Activated CD8-positive, alpha-beta memory T cell treated with anti-CD3 and anti-CD28 coated beads for 48 hours (primary cell): Measurements from ENCODE around the gene TRMT44.
"Not testable (repeated sequence)": the region's sequence is repeated elsewhere in the genome, so short reads cannot be mapped to it uniquely, and the experiment has no call there.

ENCODE experiments used
- DNase-seq, 3 experiments: peaks; one replicate each; pipeline ENCODE4 v3.0.0-alpha.2; 2020; ENCODE audit warnings: low read depth in 2 of 3, low spot score in 2 of 3

The TRMT44 gene

DNA sequence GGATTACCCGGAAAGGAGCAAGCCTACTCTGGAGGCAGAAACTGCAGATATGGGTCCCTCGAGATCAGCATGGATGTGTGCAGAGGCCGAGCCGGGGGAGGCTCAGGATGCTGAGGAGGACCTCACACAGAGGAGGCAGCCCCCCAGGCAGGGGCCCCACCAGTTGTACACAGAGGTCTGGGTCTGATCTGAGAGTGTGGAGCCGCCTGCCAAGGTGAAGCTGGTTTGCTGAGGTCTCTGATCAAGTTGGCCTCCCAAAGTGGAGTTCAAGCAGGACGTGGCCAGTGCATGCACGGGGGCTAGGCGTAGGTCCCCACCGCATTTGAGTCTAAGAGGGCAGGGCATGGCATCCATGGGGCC is 35.1 kb upstream of the TRMT44 start:
- DNase-seq, result no peak

DNA sequence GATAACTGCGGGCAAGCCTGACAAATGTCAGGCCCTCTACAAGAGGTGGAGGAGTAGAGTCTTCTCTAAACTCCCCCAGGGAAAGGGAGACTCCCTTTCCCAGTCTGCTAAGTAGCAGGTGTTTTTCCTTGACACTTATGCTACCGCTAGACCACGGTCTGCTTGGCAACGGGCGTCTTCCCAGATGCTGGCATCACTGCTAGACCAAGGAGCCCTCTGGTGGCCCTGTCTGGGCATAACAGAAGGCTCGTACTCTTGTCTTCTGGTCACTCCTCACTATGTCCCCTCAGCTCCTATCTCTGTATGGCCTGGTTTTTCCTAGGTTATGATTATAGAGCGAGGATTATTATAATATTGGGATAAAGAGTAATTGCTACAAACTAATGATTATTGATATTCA is 33.7 kb upstream of the TRMT44 start:
- not testable (repeated sequence) for DNase-seq

DNA sequence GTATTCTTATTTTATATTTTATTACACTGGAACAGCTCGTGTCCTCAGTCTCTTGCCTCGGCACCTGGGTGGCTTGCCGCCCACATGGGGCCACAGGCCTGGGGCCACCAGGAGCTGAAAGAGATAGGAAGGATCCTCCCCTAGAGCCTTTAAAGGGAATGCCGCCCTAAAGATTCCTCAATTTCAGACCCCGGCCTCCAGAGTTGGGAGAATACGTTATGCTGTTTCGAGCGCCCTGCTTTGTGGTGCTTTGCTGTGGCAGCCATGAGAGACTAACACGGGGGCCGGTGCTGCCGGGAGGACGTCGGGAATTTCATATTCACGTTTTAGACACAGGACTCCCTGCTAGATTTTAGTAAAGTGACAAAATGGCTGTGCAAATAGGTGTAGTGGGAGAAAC is 33.3 kb upstream of the TRMT44 start:
- no peak for DNase-seq

DNA sequence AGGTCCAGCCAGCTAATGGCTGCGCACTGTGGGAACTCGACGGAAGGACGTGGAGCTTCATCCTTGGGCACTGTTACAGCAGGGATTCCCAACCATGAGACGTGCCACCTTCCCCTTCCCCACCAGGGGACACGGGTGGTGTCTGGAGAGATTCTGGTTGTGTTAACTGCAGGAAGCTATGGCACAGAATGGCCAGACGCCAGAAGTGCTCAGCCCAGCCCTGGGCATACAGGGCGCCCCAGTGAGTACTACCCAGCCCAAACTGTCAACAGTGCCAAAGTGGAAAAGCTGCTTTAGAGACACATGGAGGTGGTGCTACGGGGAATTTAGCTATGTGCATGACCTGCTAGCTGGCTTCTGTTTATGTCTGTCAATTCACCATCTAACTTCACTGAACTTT is 32.8 kb upstream of the TRMT44 start:
- DNase-seq, result no peak

DNA sequence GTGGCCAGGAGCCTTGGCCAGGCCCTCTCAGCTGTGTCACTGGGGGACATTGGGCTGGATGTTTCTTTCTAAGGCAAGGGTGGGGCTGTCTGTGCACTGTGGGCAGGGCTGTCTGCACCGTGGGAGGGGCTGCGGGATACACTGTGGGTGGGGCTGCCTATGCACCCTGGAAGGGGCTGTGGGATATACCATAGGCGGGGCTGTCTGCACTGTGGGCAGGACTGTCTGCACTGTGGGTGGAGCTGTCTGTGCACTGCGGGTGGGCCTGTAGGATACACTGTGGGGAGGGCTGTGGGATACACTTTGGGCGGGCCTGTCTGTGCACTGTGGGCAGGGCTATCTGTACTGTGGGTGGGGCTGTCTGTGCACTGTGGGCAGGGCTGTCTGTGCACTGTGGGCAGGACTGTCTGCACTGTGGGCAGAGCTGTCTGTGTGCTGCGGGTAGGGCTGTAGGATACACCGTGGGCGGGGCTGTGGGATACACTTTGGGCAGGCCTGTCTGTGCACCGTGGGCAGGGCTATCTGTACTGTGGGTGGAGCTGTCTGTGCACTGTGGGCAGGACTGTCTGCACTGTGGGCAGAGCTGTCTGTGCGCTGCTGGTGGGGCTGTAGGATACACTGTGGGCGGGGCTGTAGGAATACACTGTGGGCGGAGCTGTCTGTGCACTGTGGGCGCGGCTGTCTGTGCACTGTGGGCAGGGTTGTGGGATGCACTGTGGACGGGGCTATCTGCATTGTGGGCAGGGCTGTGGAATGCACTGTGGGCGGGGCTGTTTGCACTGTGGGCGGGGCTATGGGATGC is 31.1 kb upstream of the TRMT44 start:
- DNase-seq, result peak in 1 of 3 experiments; percentile 30

DNA sequence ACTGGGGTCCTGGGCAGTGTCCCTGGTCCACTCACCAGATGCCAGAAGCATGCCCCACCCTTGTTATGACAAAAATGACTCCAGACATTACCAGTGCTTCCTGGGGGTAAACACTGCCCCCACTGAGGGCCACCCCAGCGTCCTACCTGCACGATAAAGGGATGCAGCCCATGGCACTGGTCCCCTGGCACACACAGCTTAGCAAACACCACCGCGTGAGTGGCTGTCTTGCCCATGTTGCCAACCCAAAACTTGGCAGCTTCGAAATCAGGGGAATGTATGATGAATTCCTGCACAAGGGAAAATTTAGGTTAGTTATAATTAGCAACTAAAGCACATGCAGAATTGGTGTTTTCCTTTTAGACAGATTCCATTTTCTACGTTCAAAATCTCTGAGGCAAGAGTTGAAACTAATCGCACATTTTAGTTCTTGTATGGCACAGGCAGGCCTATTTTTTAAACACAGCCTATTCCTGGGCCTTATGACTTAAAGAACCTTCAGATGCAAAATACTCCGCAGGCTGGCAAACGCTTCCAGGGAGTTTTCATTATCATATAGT is 30.4 kb upstream of the TRMT44 start:
- no peak for DNase-seq

DNA sequence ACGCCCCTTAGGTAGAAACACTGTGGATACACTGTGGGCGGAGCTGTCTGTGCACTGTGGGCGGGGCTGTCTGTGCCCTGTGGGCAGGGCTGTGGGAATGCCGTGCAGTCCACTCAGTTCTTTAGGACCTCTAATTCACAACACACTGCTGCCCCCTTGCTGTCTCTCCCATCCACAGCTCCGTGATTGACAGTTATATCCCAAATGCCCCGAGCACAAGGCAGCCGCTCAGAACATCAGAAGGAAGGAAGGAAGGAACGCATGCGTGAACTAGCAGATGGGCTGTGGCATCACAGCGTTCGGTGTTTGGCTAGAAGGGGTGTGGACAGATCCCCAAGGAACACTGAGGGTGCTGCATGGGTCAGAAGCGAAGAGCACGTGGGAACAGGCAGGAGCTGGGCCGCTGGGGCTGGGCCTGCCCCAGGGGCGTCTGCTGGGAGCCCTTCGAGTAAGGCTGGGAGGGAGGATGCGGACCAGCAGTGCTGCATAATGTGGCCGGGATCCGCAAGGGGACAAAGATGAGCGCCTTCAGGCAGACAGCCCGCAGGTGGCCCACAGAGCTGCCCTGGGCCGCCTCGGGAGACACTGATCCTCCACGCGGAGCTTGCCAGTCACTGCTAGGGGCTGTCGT is 29.8 kb upstream of the TRMT44 start:
- no peak for DNase-seq

DNA sequence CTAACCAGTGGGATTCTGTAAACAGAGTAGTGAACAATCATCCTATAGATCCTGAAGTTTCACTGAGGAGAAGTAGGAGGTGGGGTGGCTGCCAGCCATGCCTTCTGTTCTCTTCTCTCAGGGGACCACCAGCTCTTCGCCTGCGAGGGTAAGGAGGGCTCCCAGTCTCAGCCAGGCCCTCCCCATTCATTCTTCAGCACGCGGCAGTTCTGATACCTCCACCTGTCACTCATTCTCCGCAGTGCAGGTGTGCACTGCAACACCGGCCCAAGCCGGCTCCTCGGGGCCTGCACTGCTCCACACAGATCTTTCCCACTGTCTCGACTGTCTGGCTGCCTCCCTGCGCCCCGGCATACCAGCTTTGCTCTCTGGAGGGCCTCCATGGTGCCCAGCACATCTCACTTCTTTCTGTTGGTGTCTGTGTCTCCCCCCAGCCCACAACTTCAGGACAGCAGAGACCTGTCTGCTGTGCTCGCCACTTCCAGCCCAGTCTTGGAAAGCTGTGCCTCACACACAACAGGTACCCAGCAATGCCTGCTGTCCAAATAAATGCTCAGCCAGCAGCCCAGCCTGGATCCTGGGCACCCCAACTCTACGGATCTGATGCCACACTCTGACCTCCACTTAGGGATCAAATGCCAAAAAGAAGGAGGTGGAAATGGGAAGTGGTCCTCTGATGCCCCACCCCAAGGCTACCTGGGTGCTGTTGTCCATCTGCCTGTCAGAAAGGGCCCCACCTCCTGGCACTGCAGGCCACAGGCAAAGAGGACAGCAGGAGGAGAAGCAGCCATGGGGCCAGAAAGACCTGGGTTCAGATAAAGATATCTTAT is 29.0 kb upstream of the TRMT44 start:
- DNase-seq, result no peak

DNA sequence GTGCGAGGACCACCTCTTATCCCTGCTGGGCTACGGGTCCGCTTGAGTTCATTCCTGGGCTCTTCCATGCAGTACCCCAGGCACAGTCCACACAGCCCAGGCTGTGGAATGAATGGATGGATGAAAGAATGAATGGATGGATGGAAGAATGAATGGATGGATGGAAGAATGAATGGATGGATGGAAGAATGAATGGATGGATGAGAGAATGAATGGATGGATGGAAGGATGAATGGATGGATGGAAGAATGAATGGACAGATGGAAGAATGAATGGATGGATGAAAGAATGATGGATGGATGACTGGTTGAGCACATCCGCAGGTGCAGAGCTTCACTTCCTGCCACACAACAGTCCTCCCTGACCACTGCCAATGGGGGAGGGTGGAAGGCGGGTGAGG is 28.3 kb upstream of the TRMT44 start:
- DNase-seq, result no peak

DNA sequence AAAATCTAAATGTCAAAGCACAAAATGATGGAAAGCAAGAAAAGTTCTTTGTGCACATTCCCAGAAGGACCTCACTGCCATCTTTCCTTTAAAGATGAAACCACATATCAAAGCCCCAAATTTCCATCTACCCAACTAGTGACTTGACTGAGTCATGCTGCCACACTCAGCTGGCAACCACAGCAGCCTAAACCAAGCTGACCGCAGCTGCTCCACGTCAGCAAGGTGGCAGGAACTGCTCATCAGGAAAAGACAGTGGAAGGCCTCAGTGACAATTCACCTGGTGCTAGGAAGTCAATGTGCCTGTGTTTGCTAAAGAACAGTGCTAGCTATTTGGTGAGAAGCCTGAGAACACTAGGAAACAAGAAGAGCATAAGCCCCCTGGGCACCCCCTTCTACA is 26.2 kb upstream of the TRMT44 start:
- no peak for DNase-seq

DNA sequence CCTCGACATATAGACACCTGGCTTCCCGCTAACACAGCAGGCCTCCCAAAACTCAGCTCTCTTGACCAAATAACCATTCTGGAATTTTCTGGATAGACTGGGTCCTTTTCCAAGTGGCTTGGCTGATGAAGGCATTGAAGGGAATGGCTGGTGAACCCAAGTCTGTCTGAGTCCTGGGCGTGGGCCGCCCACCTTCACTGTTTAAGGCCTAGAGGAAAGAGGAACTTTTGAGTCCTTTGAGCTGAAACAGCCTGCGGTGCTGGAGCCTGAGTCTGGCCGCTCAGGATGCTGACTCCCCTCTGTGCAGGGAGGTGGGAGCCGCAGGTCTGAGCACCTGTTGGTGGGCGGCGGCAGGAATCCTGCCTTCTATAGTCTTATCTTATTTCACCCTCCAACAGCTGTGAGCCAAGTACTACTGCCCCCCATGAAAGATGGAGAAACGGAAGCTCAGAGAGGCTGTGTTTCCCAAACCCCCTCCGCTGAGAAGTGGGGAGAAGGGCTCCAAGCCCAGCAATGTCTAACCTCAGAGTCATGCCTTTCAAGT is 23.4 kb upstream of the TRMT44 start:
- no peak for DNase-seq

DNA sequence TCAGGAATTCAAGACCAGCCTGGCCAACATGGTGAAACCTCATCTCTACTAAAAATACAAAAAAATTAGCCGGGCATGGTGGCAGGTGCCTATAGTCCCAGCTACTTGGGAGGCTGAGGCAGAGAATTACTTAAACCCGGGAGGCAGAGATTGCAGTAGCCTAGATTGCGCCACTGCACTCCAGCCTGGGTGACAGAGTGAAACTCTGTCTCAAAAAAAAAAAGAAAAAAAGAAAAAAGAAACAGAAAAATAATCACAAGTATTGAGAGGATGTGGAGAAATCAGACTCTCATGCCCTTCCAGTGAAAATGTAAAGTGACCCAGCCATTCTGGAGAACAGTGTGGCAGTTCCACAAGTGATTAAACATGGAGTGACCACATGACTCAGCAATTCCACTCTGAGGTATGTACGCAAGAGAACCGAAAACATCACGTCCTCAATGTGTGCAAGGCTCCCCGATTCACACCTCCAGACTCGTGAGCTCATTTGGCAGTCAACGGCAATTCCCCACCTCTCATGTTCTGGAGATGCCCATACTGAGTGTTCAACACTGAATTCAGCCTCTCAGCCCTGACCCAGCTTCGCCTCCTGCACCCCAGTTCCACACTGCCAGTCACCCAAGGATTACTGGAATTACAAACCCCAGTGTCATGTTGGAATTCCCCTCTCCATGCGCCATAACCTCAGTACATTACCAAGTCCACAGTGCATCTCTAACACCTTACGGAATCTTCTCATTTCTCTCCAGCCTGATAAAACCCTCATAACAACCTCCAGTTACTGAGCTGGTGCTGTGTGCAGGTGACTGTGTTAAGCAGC is 21.1 kb upstream of the TRMT44 start:
- DNase-seq, result peak in 2 of 3 experiments; percentile 22 to 25

DNA sequence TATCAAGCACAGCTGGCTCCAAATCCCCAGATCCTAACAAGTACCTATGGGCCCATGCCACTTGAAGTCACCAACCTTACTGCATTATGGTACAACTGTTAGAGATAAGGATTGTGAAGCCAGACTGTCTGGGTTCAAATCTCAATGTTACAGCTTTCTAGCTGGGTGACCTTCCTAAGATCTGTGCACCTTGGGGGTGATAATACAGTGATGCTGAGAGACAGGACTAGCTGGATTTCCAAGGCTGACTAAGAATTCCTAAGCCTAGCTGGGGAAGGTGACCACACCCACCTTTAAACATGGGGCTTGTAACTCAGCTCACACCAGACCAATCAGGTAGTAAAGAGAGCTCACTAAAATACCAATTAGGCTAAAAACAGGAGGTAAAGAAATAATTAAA is 20.4 kb upstream of the TRMT44 start:
- not testable (repeated sequence) for DNase-seq

DNA sequence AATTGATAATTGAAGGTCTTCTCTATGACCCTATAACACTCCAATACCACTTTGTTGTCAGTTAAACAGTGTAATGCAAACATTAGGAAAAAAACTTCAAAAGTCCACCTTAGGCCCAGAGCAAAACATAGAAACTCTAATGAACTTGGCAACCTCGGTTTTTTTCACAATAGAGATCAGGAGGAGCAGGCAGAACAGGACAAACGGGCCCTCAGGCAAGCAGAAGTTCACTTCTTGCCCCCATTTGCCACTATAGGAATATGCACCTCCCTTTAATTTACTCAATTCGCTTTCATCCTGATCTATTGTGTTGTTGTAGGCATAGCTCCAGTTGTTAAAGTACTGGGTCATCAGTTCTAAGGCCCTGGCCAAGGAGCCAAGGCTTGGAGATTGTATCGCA is 18.2 kb upstream of the TRMT44 start:
- no peak for DNase-seq

DNA sequence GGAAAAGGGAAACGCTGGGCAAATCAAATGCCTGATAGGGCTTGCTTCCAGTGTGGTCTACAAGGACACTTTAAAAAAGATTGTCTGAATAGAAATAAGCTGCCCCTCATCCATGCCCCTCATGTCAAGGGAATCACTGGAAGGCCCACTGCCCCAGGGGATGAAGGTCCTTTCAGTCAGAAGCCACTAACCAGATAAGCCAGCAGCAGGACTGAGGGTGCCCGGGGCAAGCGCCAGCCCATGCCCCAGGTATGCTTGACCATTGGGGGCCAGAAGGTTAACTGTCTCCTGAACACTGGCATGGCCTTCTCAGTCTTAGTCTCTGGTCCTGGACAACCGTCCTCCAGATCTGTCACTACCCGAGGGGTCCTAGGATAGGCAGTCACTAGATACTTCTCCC is 17.8 kb upstream of the TRMT44 start:
- no peak for DNase-seq

DNA sequence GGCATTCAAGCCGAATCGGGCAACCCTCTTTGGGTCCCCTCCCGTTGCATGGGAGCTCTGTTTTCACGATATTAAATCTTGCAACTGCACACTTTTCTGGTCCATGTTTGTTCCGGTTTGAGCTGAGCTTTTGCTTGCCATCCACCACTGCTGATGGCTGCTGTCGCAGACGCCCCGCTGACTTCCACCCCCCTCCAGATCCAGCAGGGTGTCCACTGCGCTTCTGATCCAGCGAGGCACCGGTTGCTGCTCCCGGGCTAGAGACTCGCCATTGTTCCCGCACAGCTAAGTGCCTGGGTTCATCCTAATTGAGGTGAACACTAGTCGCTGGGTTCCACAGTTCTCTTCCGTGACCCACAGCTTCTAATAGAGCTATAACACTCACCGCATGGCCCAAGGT is 13.3 kb upstream of the TRMT44 start:
- DNase-seq, result no peak

DNA sequence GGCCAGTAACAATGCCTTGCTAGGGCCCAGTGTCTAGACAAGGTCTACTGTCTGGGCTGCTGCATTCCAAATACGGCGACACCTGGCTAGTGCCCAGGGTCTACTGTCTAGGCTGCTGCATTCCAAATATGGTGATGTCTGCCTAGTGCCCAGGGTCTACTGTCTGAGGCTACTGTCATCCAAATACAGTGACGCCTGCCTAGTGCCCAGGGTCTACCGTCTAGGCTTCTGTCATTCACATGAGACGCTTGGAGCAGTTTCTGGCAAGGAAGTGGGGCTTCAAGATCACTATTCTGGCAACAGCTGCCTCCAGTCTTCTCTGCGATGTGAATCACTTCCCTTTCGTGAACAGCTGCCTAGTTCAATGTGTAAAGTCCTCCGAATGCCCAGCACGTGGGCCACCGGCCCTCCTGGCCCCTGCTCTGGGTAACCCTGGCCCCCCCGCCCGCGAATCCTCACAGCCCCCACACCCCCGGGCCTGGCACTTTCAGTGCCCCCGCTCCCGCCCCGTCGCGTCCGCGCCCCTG is 12.8 kb upstream of the TRMT44 start:
- DNase-seq, result no peak

DNA sequence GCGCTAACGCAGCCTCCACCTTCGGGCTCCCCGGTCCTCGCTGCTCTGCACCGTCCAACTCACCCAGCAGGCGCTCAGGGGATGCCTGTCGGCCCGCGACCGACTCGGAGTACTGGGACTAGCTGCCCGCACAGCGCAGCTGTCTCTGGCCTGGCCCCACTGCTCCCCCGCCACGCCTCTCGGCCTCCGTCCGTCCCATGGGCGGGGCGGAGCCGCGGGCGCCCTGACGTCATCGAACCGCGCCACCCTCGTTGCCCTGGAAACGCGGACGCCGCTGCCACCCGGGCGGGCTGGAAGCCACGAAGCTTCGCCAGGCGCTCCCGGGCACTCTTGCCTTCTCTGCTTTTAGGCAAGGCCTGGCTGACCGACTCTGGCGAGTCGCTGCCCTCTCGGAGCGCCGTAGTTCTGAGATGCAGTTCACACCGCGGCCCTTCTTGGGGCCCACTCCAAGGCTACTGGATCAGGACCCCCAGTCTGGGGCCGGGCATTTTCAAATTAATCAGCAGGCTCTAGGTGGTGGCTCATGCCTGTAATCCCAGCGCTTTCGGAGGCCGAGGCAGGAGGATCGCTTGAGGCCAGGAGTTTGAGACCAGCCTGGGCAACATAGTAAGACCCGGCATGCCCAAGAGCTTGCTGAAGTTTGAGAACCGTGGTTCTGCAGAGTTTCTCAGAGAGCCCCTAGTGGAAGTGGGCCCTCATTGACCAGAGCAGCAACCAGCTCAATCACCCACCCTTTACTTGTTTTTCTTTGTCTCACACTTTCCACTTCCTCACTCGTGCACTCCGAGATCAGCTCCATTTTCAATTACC is 12.1 kb upstream of the TRMT44 start:
- peak; percentile 84 to 99 (median 96) for DNase-seq

DNA sequence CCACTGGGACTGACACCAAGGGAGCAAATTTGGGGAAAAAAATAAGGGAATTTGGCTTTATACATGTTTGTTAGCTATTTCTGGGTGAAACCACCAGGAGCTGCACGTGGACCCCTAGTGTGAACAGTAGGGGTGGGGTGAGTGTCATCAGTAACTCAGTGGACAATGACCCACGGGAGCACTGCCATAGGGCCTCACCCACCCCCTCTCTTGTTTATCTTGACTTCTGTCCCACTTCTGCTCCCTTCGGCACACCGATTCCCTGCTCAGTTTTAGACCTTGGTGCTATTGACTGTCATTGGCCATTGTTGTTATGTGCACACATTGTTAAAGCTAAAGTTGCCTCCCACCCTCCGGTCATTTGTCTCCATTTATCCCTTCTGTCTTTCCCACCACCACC is 9.0 kb upstream of the TRMT44 start:
- DNase-seq, result no peak

DNA sequence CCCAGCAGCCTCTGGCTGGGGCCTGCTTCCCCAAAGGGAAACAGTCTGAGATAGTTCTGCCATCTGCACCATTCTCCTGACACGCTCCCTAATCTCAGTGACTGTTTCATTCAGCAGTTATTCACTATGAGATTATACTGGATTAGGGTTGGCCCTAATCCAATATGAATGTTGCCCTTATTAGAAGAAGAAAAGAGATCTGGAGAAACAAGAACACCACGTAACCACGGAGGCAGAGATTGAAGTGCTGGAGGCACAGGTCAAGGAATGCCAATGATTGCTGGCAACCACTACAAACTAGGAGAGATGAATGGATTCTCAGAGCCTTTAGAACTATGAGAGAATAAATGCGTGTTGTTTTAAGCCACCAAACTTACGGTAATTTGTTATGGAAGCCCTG is 7.4 kb upstream of the TRMT44 start:
- no peak for DNase-seq
